HG03135 (cell line): Measurements from ENCODE around the gene HTR3B.
"Not testable (repeated sequence)": the region's sequence is repeated elsewhere in the genome, so short reads cannot be mapped to it uniquely, and the experiment has no call there.

Experiments
- ATAC-seq: cut with Tn5 transposase; IDR thresholded peaks from one replicate; pipeline ENCODE4 v1.9.1; 2021; ENCODE audit warnings: mild to moderate bottlenecking, moderate library complexity; ENCODE audit not compliant: unreplicated experiment

Gene HTR3B

DNA sequence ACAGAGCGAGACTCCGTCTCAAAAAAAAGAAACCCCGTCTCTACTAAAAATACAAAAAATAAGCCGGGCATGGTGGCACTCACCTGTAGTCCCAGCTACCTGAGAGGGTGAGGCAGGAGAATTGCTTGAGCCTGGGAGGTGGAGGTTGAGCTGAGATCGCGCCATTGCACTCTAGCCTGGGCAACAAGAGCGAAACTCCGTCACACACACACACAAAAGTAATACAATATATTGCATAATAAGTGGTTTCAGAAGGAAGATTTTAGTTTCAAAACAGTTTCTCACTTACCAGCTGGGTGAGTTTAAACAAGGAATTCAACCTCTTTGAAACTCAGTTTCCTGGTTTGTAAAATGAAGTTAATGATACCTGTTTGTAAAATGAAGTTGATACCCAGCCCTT, 37.7 kb downstream of the HTR3B start:
- ATAC-seq: no peak

DNA sequence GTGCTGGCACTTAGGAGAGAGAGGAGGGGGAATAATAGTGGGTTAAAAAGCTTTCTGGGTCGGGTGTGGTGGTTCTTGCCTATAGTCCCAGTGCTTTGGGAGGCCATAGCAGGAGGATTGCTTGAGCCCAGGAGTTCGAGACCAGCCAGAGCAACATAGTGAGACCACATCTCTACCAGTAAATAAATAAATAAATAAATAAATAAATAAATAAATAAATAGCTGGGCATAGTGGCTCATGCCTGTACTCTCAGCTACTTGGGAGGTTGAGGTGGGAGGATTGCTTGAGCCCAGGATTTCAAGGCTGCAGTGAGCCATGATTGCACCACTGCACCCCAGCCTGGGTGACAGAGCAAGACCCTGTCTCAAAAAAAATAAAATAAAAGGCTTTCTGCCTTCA, 41.6 kb downstream of the HTR3B start:
- ATAC-seq: not testable (repeated sequence)

DNA sequence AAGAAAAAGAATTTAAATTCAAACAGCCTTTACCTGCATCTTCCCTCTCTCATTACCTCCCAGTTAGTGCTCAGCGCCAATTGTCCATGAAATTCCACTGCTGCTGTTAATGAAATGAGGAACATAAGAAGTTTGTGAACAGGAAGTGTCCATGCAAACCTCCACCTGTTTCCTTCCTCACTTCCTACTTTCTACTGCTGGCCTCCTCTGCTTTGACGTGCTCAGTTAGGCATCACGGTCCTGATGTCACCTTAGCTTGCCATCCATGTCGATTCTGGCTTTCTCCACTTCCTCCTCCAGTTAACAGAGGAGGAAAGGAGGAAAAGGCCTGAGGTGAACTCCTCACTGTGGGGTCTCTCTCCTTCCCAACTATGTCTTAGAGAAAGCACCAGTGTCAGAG, 43.4 kb downstream of the HTR3B start:
- no peak for ATAC-seq

DNA sequence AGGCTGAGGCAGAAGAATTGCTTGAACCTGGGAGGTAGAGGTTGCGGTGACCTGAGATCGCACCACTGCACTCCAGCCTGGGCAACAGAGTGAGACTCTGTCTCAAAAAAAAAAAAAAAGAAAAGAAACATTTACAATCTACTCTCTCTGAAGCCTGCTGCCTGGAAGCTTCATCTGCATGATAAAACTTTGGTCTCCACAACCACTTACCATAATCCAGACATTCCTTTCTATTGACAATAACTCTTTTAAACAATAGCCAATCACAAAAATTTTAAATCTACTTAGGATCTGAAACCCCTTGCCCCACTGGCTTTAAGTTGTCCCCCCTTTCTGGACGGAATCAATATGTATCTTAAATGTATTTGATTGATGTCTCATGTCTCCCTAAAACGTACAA, 45.3 kb downstream of the HTR3B start:
- ATAC-seq: no peak

DNA sequence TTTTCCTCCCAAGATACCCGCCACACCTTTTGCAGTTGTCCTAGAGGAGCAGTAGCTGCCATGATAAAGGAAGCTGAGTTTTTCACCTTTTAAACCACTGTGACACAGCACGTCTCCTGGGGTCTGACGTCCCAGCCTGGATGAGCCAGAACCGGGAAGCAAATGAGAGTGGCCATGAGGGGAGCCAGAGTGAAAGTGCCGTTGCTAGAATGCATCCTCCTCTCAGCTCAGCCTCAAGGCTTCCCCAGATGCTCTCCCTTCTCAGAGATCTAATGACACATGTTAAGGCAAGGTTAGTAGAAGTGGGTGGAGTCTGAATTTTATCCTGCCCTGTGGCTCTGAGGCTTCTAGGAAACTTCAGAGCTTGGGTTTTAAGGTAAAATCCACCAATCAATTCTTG, 46.9 kb downstream of the HTR3B start:
- ATAC-seq: no peak

DNA sequence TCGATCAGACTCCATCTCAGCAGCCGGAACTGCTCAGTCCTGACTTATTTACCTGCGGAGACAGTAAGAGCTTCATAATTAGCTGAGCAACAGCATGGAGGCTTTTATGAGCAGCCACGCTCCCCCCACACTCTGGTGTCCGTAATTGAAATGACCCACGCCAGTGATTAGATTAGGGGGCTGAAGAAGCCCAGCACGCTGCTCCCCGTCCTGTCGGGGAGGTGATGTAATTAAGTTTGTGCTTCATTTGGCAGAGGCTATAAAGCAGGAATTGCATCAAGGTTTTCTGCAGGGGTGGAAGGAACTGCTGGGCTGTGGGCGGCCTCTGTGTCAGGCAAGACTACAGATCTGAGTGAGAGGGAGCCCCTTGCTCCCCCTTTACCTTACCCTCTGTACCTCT, 47.5 kb downstream of the HTR3B start:
- no peak for ATAC-seq

DNA sequence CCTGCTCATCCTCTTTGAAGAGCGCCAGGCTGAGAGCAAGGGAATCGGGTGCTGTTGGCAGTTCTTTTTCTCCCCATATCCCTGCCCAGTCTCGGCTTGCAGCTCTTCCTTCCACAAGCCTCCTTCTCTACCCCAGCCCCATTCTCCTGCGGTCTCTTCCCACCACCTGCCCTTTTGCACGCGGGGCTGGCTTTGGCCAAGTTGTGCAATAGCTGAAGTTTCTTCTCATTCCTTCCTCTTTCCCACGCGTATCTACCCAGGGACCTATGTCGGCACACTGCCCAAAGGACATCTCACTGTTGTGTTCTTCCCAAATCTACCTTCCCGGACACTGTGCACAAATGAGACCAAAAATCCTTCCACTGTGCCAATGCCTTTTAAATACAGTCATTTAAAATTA, 48.0 kb downstream of the HTR3B start:
- ATAC-seq: no peak

DNA sequence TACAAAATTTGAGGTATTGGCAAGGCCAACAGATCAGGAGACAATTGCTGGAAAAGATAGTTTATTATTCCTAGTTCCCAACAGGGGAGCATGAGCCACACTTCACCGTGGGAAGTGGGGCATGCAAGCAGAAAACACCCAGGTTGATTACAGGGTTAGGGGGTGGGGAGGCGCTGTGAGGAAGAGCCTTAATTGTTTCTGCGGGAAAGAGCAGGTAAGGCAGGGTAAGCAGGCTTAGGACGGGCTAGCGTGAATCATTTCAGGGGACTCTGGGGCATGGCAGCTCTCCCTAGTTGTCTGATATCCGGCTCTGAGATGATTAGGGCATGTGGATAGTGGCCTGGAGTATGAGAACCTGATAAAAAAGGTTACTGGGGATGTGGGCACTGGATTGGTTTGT, 49.6 kb downstream of the HTR3B start:
- no peak for ATAC-seq

DNA sequence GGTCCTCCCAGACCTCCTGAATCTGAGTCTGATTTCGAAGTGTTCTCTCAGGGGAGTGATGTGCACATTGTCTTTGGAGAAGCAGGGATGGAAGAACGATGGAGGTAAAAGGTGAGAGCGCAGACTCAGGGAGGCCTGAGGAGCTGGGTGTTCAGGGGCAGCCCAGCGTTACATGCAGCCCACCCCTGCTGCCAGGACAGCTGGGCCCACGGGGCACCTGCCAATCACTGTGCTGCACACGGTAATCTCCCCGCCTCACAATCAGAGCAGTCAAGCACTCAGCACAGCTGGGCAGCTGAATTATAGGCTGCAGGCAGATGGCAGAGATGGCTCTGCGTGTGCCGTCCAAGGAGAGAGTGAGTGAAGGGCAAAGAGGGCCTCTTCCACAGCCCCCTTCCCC, 52.4 kb downstream of the HTR3B start:
- ATAC-seq: no peak

DNA sequence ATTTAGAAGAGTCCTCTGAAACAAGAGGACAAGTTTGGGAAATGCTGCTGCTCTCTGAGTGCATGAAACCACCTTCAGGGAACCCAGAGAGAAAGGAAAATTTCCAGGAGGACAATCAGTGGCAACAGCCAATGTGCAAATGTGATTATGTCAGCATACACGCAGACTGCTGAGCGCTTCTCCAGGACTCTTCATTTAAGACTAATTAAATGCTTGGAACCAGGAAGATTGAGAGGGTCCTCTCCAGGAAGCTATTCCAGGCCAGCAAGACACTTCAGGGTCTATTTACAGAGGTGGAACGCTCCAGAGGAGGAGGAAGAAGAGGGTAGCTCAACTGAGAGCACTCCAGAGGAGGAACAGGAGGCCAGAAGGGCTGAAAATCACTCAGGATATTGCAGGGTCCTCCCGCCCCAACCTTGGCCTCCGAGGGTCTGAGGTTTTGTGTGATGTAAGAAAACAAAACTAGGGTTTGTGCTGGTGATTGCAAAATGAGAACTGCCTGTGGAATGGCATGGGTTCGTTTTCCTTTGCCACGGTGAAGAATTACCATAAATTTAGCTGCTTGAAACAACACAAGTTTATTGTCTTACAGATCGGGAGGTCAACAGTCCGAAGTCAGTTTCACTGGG, 56.2 kb downstream of the HTR3B start:
- ATAC-seq: no peak

DNA sequence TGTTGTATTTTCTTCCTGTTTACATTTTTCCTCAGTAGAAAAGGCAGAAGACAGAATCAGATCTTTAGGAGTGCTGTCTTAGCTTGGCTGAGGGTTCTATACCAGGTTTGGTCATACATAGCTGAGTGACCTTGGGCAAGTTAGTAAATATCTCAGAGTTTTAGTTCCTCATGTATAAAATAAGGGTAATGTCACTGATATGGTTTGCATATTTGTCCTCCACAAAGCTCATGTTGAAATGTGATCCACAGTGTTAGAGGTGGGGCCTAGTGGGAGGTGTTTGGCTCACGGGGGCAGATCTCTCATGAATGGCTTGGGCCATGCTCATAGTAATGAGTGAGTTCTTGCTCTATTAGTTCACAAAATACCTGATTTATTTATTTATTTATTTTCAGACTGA, 62.8 kb downstream of the HTR3B start:
- no peak for ATAC-seq

DNA sequence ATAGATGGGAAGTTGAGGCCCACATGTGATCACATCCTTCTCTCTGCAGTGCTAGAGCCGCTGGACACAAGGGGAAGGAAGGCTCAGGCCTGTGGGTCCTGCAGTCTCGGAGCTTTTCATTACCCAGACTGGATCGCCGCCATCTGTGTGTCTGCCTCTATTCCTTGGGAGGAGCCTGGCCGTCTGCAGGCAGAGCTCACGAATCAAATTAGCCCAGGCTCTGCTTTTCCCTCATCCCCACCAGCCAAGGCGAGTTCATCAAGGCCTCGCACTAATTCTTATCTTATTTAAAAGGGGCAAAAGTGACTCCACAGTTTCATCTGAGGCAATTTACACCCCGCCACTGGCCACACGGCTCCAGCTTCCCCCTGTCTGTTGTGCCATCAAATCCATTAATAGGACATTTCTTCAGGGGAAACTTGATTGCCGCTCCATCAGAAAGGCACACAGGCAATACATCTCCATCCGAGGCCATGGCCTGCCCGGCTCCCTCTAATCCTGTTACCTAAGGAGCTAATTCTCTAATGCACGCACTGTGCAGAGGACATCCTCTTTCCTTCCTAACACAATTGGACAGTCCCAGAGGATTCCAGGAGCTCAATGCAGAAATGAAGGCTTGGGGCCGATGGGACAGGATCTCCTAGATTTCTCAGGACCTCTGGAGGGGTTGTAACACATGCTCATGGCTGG, 67.1 kb downstream of the HTR3B start:
- no peak for ATAC-seq

DNA sequence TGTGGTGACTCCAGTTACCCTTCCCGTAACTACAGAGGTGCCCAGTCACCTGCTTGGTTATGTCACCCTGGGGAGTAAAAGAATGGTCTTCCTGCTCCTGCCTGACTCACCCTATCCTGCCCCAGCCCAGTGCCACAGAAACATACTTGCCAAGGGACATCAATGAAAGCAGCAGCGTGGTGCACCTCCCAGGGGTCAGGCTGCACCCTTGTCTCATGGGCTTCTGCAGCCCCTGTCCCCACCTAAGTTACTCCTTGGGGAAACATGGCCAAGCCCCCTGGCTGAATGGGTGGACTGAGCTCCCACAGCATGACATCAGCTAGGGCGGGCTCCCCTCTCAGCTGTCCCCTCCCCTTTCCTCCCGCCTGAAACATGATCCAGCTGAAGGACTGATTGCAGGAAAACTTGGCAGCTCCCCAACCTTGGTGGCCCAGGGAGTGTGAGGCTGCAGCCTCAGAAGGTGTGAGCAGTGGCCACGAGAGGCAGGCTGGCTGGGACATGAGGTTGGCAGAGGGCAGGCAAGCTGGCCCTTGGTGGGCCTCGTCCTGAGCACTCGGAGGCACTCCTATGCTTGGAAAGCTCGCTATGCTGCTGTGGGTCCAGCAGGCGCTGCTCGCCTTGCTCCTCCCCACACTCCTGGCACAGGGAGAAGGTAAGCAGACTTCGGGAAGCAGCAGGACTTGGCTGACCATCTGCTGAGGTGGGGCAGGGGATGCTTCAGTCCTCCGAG, 70.3 kb downstream of the HTR3B start, which contains the start of gene HTR3A:
HTR3A (plus strand) TSS at position 368 of the 730 bp plus-strand sequence; CDS start at position 586, 218 bp downstream.
- no peak for ATAC-seq

DNA sequence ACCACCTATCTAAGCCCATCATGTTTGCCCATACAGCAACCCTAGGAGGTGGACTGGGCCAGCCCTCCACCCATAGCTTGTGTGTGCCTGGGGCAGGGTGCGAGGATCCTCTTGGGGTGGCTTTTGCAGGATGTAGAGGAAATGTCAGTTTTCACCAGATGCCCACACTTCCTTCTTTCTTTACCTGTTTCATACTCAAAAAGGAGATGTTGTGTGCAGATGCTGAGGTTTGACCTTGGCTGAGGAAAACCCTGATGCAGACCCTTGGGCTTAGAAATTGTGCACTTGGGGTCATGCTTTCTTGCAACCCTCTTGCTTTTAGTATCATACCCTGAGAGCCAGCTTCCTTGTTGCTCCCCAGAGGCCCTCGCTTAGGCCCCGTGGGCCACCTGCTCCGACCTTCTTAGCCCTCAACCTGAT, 72.5 kb downstream of the HTR3B start:
- ATAC-seq: no peak

DNA sequence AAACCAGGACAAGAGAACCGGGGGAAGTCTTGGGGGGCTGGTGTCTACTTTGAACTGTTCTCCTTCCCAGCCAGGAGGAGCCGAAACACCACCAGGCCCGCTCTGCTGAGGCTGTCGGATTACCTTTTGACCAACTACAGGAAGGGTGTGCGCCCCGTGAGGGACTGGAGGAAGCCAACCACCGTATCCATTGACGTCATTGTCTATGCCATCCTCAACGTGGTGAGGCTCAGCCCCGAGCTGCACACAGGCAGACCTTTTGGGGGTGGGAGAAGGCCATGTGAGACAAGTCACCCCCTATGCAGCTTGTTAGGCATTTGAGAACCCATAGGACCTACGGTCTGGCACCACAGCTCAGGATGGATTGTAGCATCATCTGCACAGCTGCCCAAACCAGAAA, 73.1 kb downstream of the HTR3B start:
- ATAC-seq: no peak

DNA sequence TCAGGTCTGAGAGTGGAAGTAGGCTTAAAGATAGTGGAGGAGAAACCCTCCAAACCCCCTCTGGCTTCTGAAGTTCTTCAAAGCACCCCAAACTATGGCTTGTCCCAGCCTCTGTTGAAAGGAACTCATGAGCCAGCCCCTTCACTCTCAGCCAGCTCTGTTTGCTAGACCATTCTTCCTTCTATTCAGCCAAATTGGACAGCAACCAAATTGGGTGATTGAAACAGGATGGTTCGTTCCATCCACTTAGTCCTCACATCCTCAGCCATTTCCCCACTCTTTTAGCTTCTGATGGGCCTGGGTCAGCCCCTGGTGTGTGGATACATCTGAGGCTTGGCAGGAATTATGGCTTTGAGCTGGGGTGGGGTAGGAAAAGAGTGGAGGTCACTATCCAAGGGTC, 74.8 kb downstream of the HTR3B start:
- ATAC-seq: no peak

DNA sequence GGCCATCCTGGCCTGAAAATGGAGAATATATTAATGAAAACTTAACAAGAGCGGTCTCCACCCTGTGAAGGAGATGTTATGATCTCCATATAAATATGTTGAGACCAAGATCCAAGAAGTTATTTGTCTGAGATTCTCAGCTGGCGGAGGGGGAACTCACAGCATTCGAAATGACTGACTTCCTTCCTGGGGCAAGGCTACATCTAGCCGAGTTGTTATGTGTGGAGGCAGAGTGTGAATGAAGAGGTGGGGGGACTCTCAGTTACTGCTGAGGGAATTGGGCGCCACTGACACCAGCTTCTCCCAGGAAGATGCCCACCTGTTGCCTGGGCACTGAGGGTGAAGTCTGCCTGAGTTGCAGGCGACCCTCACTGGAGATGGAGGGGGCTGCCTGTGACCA, 76.2 kb downstream of the HTR3B start:
- no peak for ATAC-seq

DNA sequence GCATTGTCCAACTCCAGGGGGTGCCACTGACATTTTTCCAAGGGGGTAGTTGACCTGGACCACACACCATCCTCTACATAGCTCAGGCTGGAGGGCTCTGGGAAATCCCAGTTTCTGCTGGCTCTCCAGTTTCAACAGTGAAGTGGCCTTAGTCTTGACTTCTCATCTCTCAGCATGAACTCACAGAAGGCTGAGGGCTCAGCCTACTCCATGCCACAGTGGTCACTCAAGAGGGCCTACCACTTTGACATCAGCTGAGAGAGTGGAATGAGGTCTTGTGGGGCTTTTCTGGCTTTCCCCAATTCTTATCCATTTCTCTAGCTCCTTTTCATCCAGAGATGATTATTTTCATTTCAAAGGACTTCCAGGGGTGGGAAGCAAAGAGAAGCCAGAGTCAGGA, 77.7 kb downstream of the HTR3B start:
- ATAC-seq: no peak

DNA sequence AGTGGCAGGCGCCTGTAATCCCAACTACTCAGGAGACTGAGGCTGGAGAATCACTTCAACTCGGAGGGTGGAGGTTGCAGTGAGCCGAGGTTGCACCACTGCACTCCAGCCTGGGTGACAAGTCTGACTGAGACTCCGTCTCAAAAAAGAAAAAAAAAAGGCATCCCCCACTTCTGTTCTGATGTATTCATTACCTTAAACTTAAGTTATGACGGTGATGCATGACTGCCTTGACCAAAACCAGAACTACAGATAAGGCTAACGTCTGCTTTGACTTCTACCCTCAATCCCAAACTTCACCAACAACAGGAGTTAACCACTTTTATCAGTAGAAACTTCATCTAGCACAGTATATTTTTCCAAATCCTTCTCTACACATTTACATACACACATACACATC, 80.2 kb downstream of the HTR3B start:
- ATAC-seq: no peak

DNA sequence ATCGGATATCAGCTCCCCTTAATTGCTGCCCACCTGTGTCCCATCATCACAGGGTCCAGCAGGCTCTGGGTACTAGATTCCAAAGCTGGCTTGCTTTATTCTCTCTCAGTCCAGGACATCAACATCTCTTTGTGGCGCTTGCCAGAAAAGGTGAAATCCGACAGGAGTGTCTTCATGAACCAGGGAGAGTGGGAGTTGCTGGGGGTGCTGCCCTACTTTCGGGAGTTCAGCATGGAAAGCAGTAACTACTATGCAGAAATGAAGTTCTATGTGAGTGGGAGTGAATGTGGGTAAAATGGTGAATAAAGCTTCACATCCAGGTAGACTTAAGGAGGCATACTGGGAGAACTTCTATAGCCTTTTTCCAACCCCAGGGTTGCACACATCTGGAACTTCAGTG, 81.3 kb downstream of the HTR3B start:
- no peak for ATAC-seq

DNA sequence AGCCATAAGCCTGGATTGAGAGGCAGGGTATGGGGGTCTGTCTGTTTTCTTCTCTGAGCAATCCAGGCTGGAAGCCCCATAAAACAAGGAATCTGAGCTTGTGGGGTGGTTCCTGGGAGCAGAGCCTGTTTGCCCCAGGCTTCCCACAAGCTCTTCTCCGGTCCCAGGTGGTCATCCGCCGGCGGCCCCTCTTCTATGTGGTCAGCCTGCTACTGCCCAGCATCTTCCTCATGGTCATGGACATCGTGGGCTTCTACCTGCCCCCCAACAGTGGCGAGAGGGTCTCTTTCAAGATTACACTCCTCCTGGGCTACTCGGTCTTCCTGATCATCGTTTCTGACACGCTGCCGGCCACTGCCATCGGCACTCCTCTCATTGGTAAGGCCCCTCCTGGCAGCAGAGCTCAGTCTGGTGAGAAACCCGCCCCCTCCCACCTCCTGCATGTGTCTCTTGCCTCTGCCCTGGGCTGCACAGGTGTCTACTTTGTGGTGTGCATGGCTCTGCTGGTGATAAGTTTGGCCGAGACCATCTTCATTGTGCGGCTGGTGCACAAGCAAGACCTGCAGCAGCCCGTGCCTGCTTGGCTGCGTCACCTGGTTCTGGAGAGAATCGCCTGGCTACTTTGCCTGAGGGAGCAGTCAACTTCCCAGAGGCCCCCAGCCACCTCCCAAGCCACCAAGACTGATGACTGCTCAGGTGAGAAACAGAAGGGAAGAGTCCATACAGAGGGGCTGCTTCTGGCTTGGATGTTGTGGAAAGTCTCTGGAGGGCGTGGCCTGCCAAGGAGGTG, 82.0 kb downstream of the HTR3B start:
- ATAC-seq: no peak
